ENCODE data around the gene RASGRF1.

GRCh38 chr15:79130535-79131130 is 40.1 kb upstream of the RASGRF1 start:
- TF ChIP-seq ARNT (IDR thresholded peaks at IDR 0.05) (no peak), ELF4 (IDR thresholded peaks at IDR 0.05) (no peak), FOXA1 (IDR thresholded peaks at IDR 0.05) (no peak), BHLHE40 (IDR thresholded peaks at IDR 0.05; ENCODE audit: borderline replicate concordance) (no peak), TARDBP (IDR thresholded peaks at IDR 0.05) (no peak), FOXM1 (IDR thresholded peaks at IDR 0.05; ENCODE audit: borderline replicate concordance) (no peak), ZNF384 (IDR thresholded peaks at IDR 0.05) (no peak), PKNOX1 (IDR thresholded peaks at IDR 0.05) (no peak), SP1 (IDR thresholded peaks at IDR 0.05) (no peak), SUZ12 (IDR thresholded peaks at IDR 0.05) (no peak), L3MBTL2 (conservative IDR thresholded peaks at IDR 0.05) (no peak), HDGF (IDR thresholded peaks at IDR 0.05; ENCODE audit: borderline replicate concordance) (no peak)
